WTC11 (cell line): ENCODE results near the gene TTC39C. TPM values are rescaled to one million over a fixed set of nuclear protein-coding genes. Genes with fewer than 3 reads are reported as not detected.

Experiments used
- ATAC-seq: fragments of 200-7000 bp; cut with Tn5 transposase; 2 replicates; pipeline ENCODE4 v1.10.0; 2021; ENCODE audit warnings: mild to moderate bottlenecking, moderate library complexity
- CTCF ChIA-PET: fragments of 300-600 bp; sonication (Branson Sonifier 250); formaldehyde crosslinking; loops from one replicate; lab custom pipeline; 2021; ENCODE audit warnings: antibody characterized with exemption; lab: Charles Lee
- POLR2A ChIA-PET: fragments of 350-600 bp; sonication (Branson Sonifier 250); formaldehyde crosslinking; loops from one replicate; lab custom pipeline; 2021; ENCODE audit warnings: antibody characterized with exemption; lab: Charles Lee
- DNase-seq: peaks from one replicate; pipeline ENCODE4 v3.0.0; 2021; ENCODE audit warnings: low spot score
- H3K27ac Mint-ChIP-seq: 2 replicates; pipeline ENCODE4 v1.8.0; 2021; ENCODE audit warnings: mixed read lengths
- H3K27me3 Mint-ChIP-seq: 2 replicates; pipeline ENCODE4 v1.8.0; 2021; ENCODE audit warnings: low read depth, mild to moderate bottlenecking, moderate library complexity, mixed read lengths
- H3K36me3 Mint-ChIP-seq: 2 replicates; pipeline ENCODE4 v1.8.0; 2021; ENCODE audit warnings: mixed read lengths
- H3K4me1 Mint-ChIP-seq: 2 replicates; pipeline ENCODE4 v1.8.0; 2022; ENCODE audit warnings: mixed read lengths
- H3K4me3 Mint-ChIP-seq: 2 replicates; pipeline ENCODE4 v1.8.0; 2021; ENCODE audit warnings: mild to moderate bottlenecking, moderate library complexity, mixed read lengths
- H3K9me3 Mint-ChIP-seq: 2 replicates; pipeline ENCODE4 v1.8.0; 2021; ENCODE audit warnings: mixed read lengths
- ATF1 ChIP-seq: sonication (generic); formaldehyde crosslinking; IDR thresholded peaks from 2 replicates; pipeline ENCODE4 v1.8.1; 2023; ENCODE audit warnings: mild to moderate bottlenecking, moderate library complexity, missing genetic modification reagents
- CREB1 ChIP-seq: sonication (generic); formaldehyde crosslinking; IDR thresholded peaks from 2 replicates; pipeline ENCODE4 v1.8.0; 2023; ENCODE audit warnings: mild to moderate bottlenecking, missing genetic modification reagents
- ETV6 ChIP-seq: sonication (generic); formaldehyde crosslinking; IDR thresholded peaks from 2 replicates; pipeline ENCODE4 v1.8.1; 2022; ENCODE audit warnings: mild to moderate bottlenecking, missing genetic modification reagents
- HMGA2 ChIP-seq: fragments of 250-450 bp; sonication (Bioruptor Pico); IDR thresholded peaks from 2 replicates; pipeline ENCODE4 v1.4.0; 2021; ENCODE audit warnings: mild to moderate bottlenecking, moderate library complexity
- MYBL2 ChIP-seq: sonication (generic); formaldehyde crosslinking; IDR thresholded peaks from 2 replicates; pipeline ENCODE4 v1.8.1; 2023; ENCODE audit warnings: mild to moderate bottlenecking, moderate library complexity, missing genetic modification reagents
- NFATC4 ChIP-seq: fragments of 250-450 bp; sonication (Bioruptor Pico); IDR thresholded peaks from 2 replicates; pipeline ENCODE4 v1.9.0; 2021; ENCODE audit warnings: mild to moderate bottlenecking
- NFE2L1 ChIP-seq: sonication (generic); formaldehyde crosslinking; IDR thresholded peaks from 2 replicates; pipeline ENCODE4 v1.8.1; 2023; ENCODE audit warnings: missing genetic modification reagents
- PRRX2 ChIP-seq: fragments of 250-450 bp; sonication (Bioruptor Pico); IDR thresholded peaks from 2 replicates; pipeline ENCODE4 v1.8.0; 2021; ENCODE audit warnings: mild to moderate bottlenecking
- SMAD3 ChIP-seq: sonication (generic); formaldehyde crosslinking; IDR thresholded peaks from 2 replicates; pipeline ENCODE4 v1.8.0; 2022; ENCODE audit warnings: missing genetic modification reagents, mild to moderate bottlenecking, borderline replicate concordance
- SMAD4 ChIP-seq: sonication (generic); formaldehyde crosslinking; IDR thresholded peaks from 2 replicates; pipeline ENCODE4 v1.8.0; 2022; ENCODE audit warnings: mild to moderate bottlenecking, missing genetic modification reagents
- TP53 ChIP-seq: sonication (generic); formaldehyde crosslinking; IDR thresholded peaks from 2 replicates; pipeline ENCODE4 v1.8.1; 2023; ENCODE audit warnings: mild to moderate bottlenecking, missing genetic modification reagents
- ZNF138 ChIP-seq: sonication (generic); formaldehyde crosslinking; conservative IDR thresholded peaks from 2 replicates; pipeline ENCODE4 v1.8.1; 2022; ENCODE audit warnings: mild to moderate bottlenecking, moderate library complexity, missing genetic modification reagents
- ZNF396 ChIP-seq: fragments of 250-450 bp; sonication (Bioruptor Pico); IDR thresholded peaks from 2 replicates; pipeline ENCODE4 v1.8.0; 2021; ENCODE audit warnings: mild to moderate bottlenecking, moderate library complexity, borderline replicate concordance
- ZNF671 ChIP-seq: fragments of 250-450 bp; sonication (Bioruptor Pico); IDR thresholded peaks from 2 replicates; pipeline ENCODE4 v1.8.0; 2021; ENCODE audit warnings: mild to moderate bottlenecking
- total RNA-seq: library from RNA; stranded (reverse); gene quantifications from 3 replicates; pipeline ENCODE4 v1.2.3, GENCODE V29; 2021
- TF ChIP-seq, protein P1 (sequence below): sonication (generic); formaldehyde crosslinking; IDR thresholded peaks from 2 replicates; pipeline ENCODE4 v1.8.1; 2022; ENCODE audit warnings: low read depth, mild to moderate bottlenecking, moderate library complexity, missing genetic modification reagents, borderline replicate concordance
- TF ChIP-seq, protein P2 (sequence below): sonication (generic); formaldehyde crosslinking; IDR thresholded peaks from 2 replicates; pipeline ENCODE4 v1.8.1; 2023; ENCODE audit warnings: mild to moderate bottlenecking, missing genetic modification reagents, moderate library complexity
- TF ChIP-seq, protein P3 (sequence below): sonication (generic); formaldehyde crosslinking; conservative IDR thresholded peaks from 2 replicates; pipeline ENCODE4 v1.8.1; 2023; ENCODE audit warnings: mild to moderate bottlenecking, low read depth, missing genetic modification reagents, moderate library complexity
- TF ChIP-seq, protein P4 (sequence below): sonication (generic); formaldehyde crosslinking; IDR thresholded peaks from 2 replicates; pipeline ENCODE4 v1.8.0; 2023; ENCODE audit warnings: missing genetic modification reagents, mild to moderate bottlenecking, borderline replicate concordance
- TF ChIP-seq, protein P5 (sequence below): fragments of 250-450 bp; sonication (Bioruptor Pico); IDR thresholded peaks from 2 replicates; pipeline ENCODE4 v1.9.0; 2021; ENCODE audit warnings: mild to moderate bottlenecking, borderline replicate concordance

TTC39C gene
- total RNA-seq, 1 experiment from 2014 or later: 57.3 TPM

DNA sequence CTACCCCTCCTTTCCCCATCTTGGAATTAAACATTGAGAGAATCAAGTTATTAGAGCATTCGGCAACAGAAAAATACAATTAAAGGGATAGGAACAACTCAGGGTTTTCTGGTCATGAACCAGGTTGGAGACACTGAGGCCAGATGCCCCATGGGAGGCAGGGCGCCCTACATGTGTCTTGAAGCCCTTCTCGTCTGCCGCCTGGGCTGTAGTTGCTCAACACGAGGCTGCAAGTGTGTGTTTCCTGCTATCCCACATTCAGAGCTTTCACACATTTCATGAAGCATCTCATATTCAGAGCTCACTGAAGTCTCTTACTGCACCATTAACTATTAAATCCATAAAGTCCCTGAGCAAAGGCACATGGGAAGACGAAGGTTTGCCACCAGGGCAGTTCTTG, 28.8 kb downstream of the TTC39C start:
- Mint-ChIP-seq H3K4me1 (peaks cover 4% of the 10 kb centered on the region), H3K36me3 (peaks cover 21% of the 10 kb centered on the region), H3K27ac (0 out of 2 replicates have a peak overlapping the region, but pooled peaks have one; percentile 1), H3K4me3 (no peak overlapping the region), H3K27me3 (no peaks in the 10 kb centered on the region), H3K9me3 (peaks cover 23% of the 10 kb centered on the region)
- no peak for ATAC-seq
- POLR2A ChIA-PET: no interaction called here
- no peak for DNase-seq
- no peak for TF ChIP-seq SMAD3
- no peak for TF ChIP-seq TP53 (CRISPR knock-in tag)
- TF ChIP-seq CREB1: no peak
- no peak for TF ChIP-seq ZNF671 (CRISPR knock-in tag)
- TF ChIP-seq, protein P1, sequence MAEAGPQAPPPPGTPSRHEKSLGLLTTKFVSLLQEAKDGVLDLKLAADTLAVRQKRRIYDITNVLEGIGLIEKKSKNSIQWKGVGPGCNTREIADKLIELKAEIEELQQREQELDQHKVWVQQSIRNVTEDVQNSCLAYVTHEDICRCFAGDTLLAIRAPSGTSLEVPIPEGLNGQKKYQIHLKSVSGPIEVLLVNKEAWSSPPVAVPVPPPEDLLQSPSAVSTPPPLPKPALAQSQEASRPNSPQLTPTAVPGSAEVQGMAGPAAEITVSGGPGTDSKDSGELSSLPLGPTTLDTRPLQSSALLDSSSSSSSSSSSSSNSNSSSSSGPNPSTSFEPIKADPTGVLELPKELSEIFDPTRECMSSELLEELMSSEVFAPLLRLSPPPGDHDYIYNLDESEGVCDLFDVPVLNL (CRISPR knock-in tag): no peak
- TF ChIP-seq, protein P2, sequence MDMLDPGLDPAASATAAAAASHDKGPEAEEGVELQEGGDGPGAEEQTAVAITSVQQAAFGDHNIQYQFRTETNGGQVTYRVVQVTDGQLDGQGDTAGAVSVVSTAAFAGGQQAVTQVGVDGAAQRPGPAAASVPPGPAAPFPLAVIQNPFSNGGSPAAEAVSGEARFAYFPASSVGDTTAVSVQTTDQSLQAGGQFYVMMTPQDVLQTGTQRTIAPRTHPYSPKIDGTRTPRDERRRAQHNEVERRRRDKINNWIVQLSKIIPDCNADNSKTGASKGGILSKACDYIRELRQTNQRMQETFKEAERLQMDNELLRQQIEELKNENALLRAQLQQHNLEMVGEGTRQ (CRISPR knock-in tag): no peak
- TF ChIP-seq ZNF396 (CRISPR knock-in tag): no peak
- TF ChIP-seq HMGA2: no peak
- TF ChIP-seq, protein P3, sequence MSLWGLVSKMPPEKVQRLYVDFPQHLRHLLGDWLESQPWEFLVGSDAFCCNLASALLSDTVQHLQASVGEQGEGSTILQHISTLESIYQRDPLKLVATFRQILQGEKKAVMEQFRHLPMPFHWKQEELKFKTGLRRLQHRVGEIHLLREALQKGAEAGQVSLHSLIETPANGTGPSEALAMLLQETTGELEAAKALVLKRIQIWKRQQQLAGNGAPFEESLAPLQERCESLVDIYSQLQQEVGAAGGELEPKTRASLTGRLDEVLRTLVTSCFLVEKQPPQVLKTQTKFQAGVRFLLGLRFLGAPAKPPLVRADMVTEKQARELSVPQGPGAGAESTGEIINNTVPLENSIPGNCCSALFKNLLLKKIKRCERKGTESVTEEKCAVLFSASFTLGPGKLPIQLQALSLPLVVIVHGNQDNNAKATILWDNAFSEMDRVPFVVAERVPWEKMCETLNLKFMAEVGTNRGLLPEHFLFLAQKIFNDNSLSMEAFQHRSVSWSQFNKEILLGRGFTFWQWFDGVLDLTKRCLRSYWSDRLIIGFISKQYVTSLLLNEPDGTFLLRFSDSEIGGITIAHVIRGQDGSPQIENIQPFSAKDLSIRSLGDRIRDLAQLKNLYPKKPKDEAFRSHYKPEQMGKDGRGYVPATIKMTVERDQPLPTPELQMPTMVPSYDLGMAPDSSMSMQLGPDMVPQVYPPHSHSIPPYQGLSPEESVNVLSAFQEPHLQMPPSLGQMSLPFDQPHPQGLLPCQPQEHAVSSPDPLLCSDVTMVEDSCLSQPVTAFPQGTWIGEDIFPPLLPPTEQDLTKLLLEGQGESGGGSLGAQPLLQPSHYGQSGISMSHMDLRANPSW (CRISPR knock-in tag): no peak
- CTCF ChIA-PET: interaction anchor here (1.0 kb wide), 1 partner anchor 20 kb away, joined by 3 read pairs; no protein-coding TSS in a partner anchor

DNA sequence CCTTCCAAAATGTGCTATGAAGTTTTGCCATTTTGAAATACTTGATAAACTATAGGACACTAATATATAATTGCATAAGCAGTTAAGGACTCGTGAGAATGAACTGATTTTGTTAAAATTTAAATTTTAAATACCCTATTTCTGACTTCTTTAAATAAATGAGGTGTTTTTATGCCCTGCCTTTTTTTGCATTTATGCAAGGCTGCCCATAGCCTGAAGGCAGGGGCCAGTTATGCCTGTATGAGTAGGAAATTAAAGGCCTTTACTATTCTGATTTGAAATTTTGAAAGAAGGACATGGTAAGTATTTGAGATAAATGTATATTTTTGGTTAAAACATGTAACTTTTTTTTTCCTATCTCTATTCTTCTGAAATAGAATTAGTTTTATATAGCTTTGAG, 33.7 kb downstream of the TTC39C start:
- Mint-ChIP-seq H3K27ac (no peak overlapping the region), H3K9me3 (peaks cover 3% of the 10 kb centered on the region), H3K4me3 (no peak overlapping the region), H3K4me1 (peaks cover 7% of the 10 kb centered on the region), H3K36me3 (peaks cover 3% of the 10 kb centered on the region; the same call in 1 of the 2 replicates), H3K27me3 (no peaks in the 10 kb centered on the region)
- TF ChIP-seq, protein P2 (CRISPR knock-in tag): no peak
- no peak for TF ChIP-seq PRRX2
- no peak for TF ChIP-seq NFE2L1 (CRISPR knock-in tag)
- POLR2A ChIA-PET: no interaction called here
- ATAC-seq (no peak), DNase-seq (no peak)
- CTCF ChIA-PET: no interaction called here

DNA sequence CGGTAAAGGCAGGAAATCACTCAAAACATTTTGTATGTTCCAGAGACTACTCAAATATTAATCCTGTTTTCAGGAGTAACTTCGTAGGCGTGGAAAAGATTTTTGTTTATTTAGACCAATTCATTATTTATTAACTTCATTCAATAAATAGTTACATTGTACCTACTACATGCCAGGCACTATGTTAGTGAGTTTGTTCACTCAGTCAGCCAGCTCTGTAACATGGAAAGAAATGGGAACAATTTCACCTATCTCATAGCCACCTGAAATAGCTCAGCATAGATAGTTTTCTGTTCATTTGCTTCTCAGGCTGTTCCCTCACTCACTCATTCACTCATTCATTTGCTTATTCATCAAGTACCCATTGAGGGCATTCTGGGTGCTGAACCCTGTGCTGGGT, 34.6 kb downstream of the TTC39C start:
- Mint-ChIP-seq H3K4me3 (no peak overlapping the region), H3K27ac (no peak overlapping the region; the same call in 1 of the 2 replicates), H3K4me1 (peaks cover 7% of the 10 kb centered on the region), H3K27me3 (no peaks in the 10 kb centered on the region), H3K9me3 (peaks cover 3% of the 10 kb centered on the region), H3K36me3 (peaks cover 3% of the 10 kb centered on the region; the same call in 1 of the 2 replicates)
- DNase-seq (no peak), ATAC-seq (no peak)
- ChIA-PET POLR2A (no interaction called here), CTCF (interaction anchor here (0.5 kb wide), 1 partner anchor 90 kb away, joined by 4 read pairs; the partner anchor contains the start of gene CABYR)
- TF ChIP-seq ATF1 (CRISPR knock-in tag) (no peak), ETV6 (no peak), NFATC4 (CRISPR knock-in tag) (no peak), SMAD4 (CRISPR knock-in tag) (no peak), ZNF138 (no peak), ZNF396 (CRISPR knock-in tag) (no peak), MYBL2 (CRISPR knock-in tag) (no peak)
- TF ChIP-seq, protein P4, sequence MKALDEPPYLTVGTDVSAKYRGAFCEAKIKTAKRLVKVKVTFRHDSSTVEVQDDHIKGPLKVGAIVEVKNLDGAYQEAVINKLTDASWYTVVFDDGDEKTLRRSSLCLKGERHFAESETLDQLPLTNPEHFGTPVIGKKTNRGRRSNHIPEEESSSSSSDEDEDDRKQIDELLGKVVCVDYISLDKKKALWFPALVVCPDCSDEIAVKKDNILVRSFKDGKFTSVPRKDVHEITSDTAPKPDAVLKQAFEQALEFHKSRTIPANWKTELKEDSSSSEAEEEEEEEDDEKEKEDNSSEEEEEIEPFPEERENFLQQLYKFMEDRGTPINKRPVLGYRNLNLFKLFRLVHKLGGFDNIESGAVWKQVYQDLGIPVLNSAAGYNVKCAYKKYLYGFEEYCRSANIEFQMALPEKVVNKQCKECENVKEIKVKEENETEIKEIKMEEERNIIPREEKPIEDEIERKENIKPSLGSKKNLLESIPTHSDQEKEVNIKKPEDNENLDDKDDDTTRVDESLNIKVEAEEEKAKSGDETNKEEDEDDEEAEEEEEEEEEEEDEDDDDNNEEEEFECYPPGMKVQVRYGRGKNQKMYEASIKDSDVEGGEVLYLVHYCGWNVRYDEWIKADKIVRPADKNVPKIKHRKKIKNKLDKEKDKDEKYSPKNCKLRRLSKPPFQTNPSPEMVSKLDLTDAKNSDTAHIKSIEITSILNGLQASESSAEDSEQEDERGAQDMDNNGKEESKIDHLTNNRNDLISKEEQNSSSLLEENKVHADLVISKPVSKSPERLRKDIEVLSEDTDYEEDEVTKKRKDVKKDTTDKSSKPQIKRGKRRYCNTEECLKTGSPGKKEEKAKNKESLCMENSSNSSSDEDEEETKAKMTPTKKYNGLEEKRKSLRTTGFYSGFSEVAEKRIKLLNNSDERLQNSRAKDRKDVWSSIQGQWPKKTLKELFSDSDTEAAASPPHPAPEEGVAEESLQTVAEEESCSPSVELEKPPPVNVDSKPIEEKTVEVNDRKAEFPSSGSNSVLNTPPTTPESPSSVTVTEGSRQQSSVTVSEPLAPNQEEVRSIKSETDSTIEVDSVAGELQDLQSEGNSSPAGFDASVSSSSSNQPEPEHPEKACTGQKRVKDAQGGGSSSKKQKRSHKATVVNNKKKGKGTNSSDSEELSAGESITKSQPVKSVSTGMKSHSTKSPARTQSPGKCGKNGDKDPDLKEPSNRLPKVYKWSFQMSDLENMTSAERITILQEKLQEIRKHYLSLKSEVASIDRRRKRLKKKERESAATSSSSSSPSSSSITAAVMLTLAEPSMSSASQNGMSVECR (CRISPR knock-in tag): no peak
- TF ChIP-seq, protein P5, sequence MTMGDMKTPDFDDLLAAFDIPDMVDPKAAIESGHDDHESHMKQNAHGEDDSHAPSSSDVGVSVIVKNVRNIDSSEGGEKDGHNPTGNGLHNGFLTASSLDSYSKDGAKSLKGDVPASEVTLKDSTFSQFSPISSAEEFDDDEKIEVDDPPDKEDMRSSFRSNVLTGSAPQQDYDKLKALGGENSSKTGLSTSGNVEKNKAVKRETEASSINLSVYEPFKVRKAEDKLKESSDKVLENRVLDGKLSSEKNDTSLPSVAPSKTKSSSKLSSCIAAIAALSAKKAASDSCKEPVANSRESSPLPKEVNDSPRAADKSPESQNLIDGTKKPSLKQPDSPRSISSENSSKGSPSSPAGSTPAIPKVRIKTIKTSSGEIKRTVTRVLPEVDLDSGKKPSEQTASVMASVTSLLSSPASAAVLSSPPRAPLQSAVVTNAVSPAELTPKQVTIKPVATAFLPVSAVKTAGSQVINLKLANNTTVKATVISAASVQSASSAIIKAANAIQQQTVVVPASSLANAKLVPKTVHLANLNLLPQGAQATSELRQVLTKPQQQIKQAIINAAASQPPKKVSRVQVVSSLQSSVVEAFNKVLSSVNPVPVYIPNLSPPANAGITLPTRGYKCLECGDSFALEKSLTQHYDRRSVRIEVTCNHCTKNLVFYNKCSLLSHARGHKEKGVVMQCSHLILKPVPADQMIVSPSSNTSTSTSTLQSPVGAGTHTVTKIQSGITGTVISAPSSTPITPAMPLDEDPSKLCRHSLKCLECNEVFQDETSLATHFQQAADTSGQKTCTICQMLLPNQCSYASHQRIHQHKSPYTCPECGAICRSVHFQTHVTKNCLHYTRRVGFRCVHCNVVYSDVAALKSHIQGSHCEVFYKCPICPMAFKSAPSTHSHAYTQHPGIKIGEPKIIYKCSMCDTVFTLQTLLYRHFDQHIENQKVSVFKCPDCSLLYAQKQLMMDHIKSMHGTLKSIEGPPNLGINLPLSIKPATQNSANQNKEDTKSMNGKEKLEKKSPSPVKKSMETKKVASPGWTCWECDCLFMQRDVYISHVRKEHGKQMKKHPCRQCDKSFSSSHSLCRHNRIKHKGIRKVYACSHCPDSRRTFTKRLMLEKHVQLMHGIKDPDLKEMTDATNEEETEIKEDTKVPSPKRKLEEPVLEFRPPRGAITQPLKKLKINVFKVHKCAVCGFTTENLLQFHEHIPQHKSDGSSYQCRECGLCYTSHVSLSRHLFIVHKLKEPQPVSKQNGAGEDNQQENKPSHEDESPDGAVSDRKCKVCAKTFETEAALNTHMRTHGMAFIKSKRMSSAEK: no peak
